ENCODE results near the gene FAM20C. TPM values are rescaled to one million over a fixed set of nuclear protein-coding genes. Genes with fewer than 3 reads are reported as not detected.

FAM20C gene
- total RNA-seq, 1 donor from 2014 or later, result 0.11 TPM

- ChIA-PET POLR2A (no interaction called here), CTCF (no interaction called here)
- intact Hi-C loops (cut with micrococcal nuclease), result no loop called here
- Mint-ChIP-seq H3K27me3 (peaks cover 6% of the 10 kb centered on the region), H3K4me1 (no peaks in the 10 kb centered on the region), H3K9me3 (no peaks in the 10 kb centered on the region), H3K27ac (no peak overlapping the region), H3K36me3 (ENCODE audit: low read depth) (no peaks in the 10 kb centered on the region), H3K4me3 (no peak overlapping the region)
- DNase-seq, result no peak
- TF ChIP-seq, protein P1, sequence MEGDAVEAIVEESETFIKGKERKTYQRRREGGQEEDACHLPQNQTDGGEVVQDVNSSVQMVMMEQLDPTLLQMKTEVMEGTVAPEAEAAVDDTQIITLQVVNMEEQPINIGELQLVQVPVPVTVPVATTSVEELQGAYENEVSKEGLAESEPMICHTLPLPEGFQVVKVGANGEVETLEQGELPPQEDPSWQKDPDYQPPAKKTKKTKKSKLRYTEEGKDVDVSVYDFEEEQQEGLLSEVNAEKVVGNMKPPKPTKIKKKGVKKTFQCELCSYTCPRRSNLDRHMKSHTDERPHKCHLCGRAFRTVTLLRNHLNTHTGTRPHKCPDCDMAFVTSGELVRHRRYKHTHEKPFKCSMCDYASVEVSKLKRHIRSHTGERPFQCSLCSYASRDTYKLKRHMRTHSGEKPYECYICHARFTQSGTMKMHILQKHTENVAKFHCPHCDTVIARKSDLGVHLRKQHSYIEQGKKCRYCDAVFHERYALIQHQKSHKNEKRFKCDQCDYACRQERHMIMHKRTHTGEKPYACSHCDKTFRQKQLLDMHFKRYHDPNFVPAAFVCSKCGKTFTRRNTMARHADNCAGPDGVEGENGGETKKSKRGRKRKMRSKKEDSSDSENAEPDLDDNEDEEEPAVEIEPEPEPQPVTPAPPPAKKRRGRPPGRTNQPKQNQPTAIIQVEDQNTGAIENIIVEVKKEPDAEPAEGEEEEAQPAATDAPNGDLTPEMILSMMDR (IDR thresholded peaks at IDR 0.05), result no peak
- ATAC-seq (ENCODE audit: low read depth), result no peak
These were observed 20.9 kb upstream of the FAM20C start for GRCh38 chr7:171364-171904.

- no peaks in the 10 kb centered on the region for H3K4me1 Mint-ChIP-seq
- TF ChIP-seq, protein P1 (IDR thresholded peaks at IDR 0.05), result no peak
These were observed 20.4 kb upstream of the FAM20C start for GRCh38 chr7:171912-172515.

GRCh38 chr7:173209-173918 is 19.0 kb upstream of the FAM20C start:
- no peaks in the 10 kb centered on the region for H3K9me3 Mint-ChIP-seq
- DNase-seq (no peak), ATAC-seq (ENCODE audit: low read depth) (no peak)
- no peak overlapping the region for H3K4me3 Mint-ChIP-seq
- H3K36me3 Mint-ChIP-seq (ENCODE audit: low read depth), result no peaks in the 10 kb centered on the region
- intact Hi-C loops (cut with micrococcal nuclease), result no loop called here
- CTCF ChIA-PET, result no interaction called here
- no peak overlapping the region for H3K27ac Mint-ChIP-seq
- H3K4me1 Mint-ChIP-seq, result no peaks in the 10 kb centered on the region
- POLR2A ChIA-PET, result no interaction called here
- TF ChIP-seq, protein P1 (IDR thresholded peaks at IDR 0.05), result no peak
- no peaks in the 10 kb centered on the region for H3K27me3 Mint-ChIP-seq

More at GRCh38 chr7:171912-172515, 20.4 kb upstream of the FAM20C start:
- POLR2A ChIA-PET, result no interaction called here
- intact Hi-C loops (cut with micrococcal nuclease), result no loop called here
- Mint-ChIP-seq H3K9me3 (no peaks in the 10 kb centered on the region), H3K27me3 (peaks cover 6% of the 10 kb centered on the region), H3K4me3 (no peak overlapping the region), H3K36me3 (ENCODE audit: low read depth) (no peaks in the 10 kb centered on the region), H3K27ac (no peak overlapping the region)
- ATAC-seq (ENCODE audit: low read depth) (no peak), DNase-seq (no peak)
- CTCF ChIA-PET, result no interaction called here

GRCh38 chr7:174716-175115 is 17.7 kb upstream of the FAM20C start:
- no peaks in the 10 kb centered on the region for H3K36me3 Mint-ChIP-seq (ENCODE audit: low read depth)
- DNase-seq (no peak), ATAC-seq (ENCODE audit: low read depth) (no peak)
- no peak overlapping the region for H3K4me3 Mint-ChIP-seq
- H3K27me3 Mint-ChIP-seq, result peaks cover 6% of the 10 kb centered on the region
- ChIA-PET CTCF (no interaction called here), POLR2A (no interaction called here)
- no peaks in the 10 kb centered on the region for H3K4me1 Mint-ChIP-seq
- TF ChIP-seq, protein P1 (IDR thresholded peaks at IDR 0.05), result no peak
- H3K27ac Mint-ChIP-seq, result no peak overlapping the region
- H3K9me3 Mint-ChIP-seq, result no peaks in the 10 kb centered on the region
- intact Hi-C loops (cut with micrococcal nuclease), result no loop called here

- Mint-ChIP-seq H3K4me3 (no peak overlapping the region), H3K27me3 (peaks cover 6% of the 10 kb centered on the region), H3K27ac (no peak overlapping the region), H3K9me3 (no peaks in the 10 kb centered on the region), H3K4me1 (no peaks in the 10 kb centered on the region), H3K36me3 (ENCODE audit: low read depth) (no peaks in the 10 kb centered on the region)
- POLR2A ChIA-PET, result no interaction called here
- DNase-seq, result no peak
- TF ChIP-seq, protein P1 (IDR thresholded peaks at IDR 0.05), result no peak
- CTCF ChIA-PET, result no interaction called here
- intact Hi-C loops (cut with micrococcal nuclease), result no loop called here
- ATAC-seq (ENCODE audit: low read depth), result no peak
These were observed 16.4 kb upstream of the FAM20C start for GRCh38 chr7:175955-176354.
